DOHH2 (cell line): ENCODE measurements around the gene ERC2.

ENCODE experiments used
- H3F3A ChIP-seq: fragments of 200-600 bp; sonication (generic), shearing (Covaris generic); 2 replicates; pipeline ENCODE4 v1.6.0; 2016; ENCODE audit warnings: antibody characterized with exemption, mild to moderate bottlenecking; ENCODE audit not compliant: control insufficient read depth, insufficient read depth
- H3K27ac ChIP-seq: fragments of 200-600 bp; sonication (generic); 2 replicates; pipeline ENCODE4 v1.5.1; 2014; ENCODE audit warnings: low read depth, mild to moderate bottlenecking, low read length, moderate library complexity
- H3K27me3 ChIP-seq: fragments of 200-600 bp; sonication (generic); 2 replicates; pipeline ENCODE4 v1.6.1; 2014; ENCODE audit warnings: mild to moderate bottlenecking, low read length, mixed read lengths; ENCODE audit not compliant: control insufficient read depth
- H3K36me3 ChIP-seq: fragments of 200-600 bp; sonication (generic); 2 replicates; pipeline ENCODE4 v1.6.1; 2014; ENCODE audit warnings: mild to moderate bottlenecking, low read length, moderate library complexity, mixed read lengths; ENCODE audit not compliant: control insufficient read depth
- H3K4me1 ChIP-seq: fragments of 200-600 bp; sonication (generic); 2 replicates; pipeline ENCODE4 v1.6.1; 2014; ENCODE audit warnings: mild to moderate bottlenecking, low read length, mixed read lengths; ENCODE audit not compliant: control insufficient read depth
- H3K4me2 ChIP-seq: fragments of 200-600 bp; sonication (generic); 2 replicates; pipeline ENCODE4 v1.6.0; 2014; ENCODE audit warnings: mild to moderate bottlenecking, low read length, moderate library complexity
- H3K4me3 ChIP-seq: fragments of 200-600 bp; sonication (generic); 2 replicates; pipeline ENCODE4 v1.5.1; 2014; ENCODE audit warnings: mild to moderate bottlenecking, low read length, mixed read lengths
- H3K79me2 ChIP-seq: fragments of 200-600 bp; sonication (generic); 2 replicates; pipeline ENCODE4 v1.6.1; 2014; ENCODE audit warnings: mild to moderate bottlenecking, low read length, mixed read lengths; ENCODE audit not compliant: control insufficient read depth
- H3K9me2 ChIP-seq: fragments of 200-600 bp; sonication (generic); replicated peaks from 2 replicates; pipeline ENCODE4 v1.6.1; 2014; ENCODE audit warnings: mild to moderate bottlenecking, low read length, mixed read lengths; ENCODE audit not compliant: control insufficient read depth
- H3K9me3 ChIP-seq: fragments of 200-600 bp; sonication (generic); 2 replicates; pipeline ENCODE4 v1.6.1; 2014; ENCODE audit warnings: antibody characterized with exemption, low read length, mixed read lengths; ENCODE audit not compliant: control insufficient read depth, insufficient read depth
- H4K20me1 ChIP-seq: fragments of 200-600 bp; sonication (generic); 2 replicates; pipeline ENCODE4 v1.6.0; 2014; ENCODE audit warnings: low read depth, mild to moderate bottlenecking, antibody characterized with exemption, low read length, moderate library complexity; ENCODE audit not compliant: control insufficient read depth, insufficient read depth
- EZH2phosphoT487 ChIP-seq: fragments of 200-600 bp; sonication (generic); IDR thresholded peaks from 2 replicates; pipeline ENCODE4 v1.6.1; 2017; ENCODE audit warnings: borderline replicate concordance, mild to moderate bottlenecking, antibody characterized with exemption, low read length, moderate library complexity, mixed read lengths
- TF ChIP-seq, protein P1 (sequence below): fragments of 200-600 bp; sonication (generic); IDR thresholded peaks from one replicate; pipeline ENCODE4 v1.5.1; 2014; ENCODE audit warnings: antibody characterized with exemption, mild to moderate bottlenecking, low read depth, low read length; ENCODE audit not compliant: poor library complexity, severe bottlenecking

ERC2 gene

DNA sequence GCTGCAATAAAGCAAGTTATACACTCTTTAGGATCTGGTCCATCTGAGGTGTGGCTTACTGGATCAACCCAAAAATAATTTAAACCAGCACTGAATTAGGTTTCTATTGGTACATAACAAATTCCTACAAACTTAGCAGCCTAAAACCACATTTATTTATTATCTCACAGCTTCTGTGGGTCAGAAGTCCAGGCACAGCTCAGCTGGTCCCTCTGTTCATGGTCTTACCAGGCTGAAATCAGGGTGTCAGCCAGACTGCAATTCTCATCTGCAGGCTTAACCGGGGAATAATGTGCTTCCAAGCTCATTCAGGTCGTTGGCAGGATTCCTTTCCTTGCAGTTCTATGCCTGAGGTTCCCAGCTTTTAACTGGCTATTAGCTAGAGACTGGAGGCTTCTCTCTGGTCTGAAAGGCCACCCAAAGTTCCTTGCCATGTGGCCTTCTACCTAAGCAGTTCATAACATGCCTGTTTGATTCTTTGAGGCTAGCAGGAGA is 503.7 kb downstream of the ERC2 start:
- Histone ChIP-seq H3K36me3 (no peaks in the 10 kb centered on the region), H3K27ac (no peak overlapping the region), H3K9me2 (no peaks in the 10 kb centered on the region), H3K27me3 (no peaks in the 10 kb centered on the region), H3F3A (no peaks in the 10 kb centered on the region), H3K4me2 (no peak overlapping the region), H3K4me3 (no peak overlapping the region), H3K79me2 (no peaks in the 10 kb centered on the region), H4K20me1 (no peaks in the 10 kb centered on the region), H3K9me3 (no peaks in the 10 kb centered on the region), H3K4me1 (no peaks in the 10 kb centered on the region)
- no peak for TF ChIP-seq EZH2phosphoT487
- TF ChIP-seq, protein P1, sequence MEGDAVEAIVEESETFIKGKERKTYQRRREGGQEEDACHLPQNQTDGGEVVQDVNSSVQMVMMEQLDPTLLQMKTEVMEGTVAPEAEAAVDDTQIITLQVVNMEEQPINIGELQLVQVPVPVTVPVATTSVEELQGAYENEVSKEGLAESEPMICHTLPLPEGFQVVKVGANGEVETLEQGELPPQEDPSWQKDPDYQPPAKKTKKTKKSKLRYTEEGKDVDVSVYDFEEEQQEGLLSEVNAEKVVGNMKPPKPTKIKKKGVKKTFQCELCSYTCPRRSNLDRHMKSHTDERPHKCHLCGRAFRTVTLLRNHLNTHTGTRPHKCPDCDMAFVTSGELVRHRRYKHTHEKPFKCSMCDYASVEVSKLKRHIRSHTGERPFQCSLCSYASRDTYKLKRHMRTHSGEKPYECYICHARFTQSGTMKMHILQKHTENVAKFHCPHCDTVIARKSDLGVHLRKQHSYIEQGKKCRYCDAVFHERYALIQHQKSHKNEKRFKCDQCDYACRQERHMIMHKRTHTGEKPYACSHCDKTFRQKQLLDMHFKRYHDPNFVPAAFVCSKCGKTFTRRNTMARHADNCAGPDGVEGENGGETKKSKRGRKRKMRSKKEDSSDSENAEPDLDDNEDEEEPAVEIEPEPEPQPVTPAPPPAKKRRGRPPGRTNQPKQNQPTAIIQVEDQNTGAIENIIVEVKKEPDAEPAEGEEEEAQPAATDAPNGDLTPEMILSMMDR, result no peak

DNA sequence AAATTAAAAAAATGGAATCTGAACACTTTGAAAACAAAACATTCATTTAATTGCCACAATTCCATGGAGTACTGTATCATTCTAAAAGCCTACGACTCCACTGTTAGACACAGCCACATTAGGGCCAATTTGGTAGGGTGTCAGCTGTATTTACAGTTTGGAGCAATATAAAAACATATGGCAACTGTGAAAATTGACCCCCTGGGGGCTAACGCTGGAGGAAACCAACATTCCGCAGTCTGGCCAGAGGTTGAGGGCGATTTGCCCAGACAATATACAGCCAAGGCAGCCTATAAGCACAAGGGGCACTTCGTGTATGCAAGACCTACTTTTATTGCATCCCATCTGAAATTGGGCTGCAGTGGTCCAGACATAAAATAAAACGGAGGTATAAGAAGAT is 504.7 kb downstream of the ERC2 start:
- H3K4me1 ChIP-seq, result no peaks in the 10 kb centered on the region
- H3K36me3 ChIP-seq, result no peaks in the 10 kb centered on the region
- H3K9me2 ChIP-seq, result no peaks in the 10 kb centered on the region
- H4K20me1 ChIP-seq, result no peaks in the 10 kb centered on the region
- H3K4me3 ChIP-seq, result no peak overlapping the region
- H3K27ac ChIP-seq, result no peak overlapping the region
- H3F3A ChIP-seq, result no peaks in the 10 kb centered on the region
- no peaks in the 10 kb centered on the region for H3K27me3 ChIP-seq
- H3K4me2 ChIP-seq, result no peak overlapping the region
- no peaks in the 10 kb centered on the region for H3K79me2 ChIP-seq
- no peak for TF ChIP-seq EZH2phosphoT487
- TF ChIP-seq, protein P1, result no peak
- no peaks in the 10 kb centered on the region for H3K9me3 ChIP-seq

DNA sequence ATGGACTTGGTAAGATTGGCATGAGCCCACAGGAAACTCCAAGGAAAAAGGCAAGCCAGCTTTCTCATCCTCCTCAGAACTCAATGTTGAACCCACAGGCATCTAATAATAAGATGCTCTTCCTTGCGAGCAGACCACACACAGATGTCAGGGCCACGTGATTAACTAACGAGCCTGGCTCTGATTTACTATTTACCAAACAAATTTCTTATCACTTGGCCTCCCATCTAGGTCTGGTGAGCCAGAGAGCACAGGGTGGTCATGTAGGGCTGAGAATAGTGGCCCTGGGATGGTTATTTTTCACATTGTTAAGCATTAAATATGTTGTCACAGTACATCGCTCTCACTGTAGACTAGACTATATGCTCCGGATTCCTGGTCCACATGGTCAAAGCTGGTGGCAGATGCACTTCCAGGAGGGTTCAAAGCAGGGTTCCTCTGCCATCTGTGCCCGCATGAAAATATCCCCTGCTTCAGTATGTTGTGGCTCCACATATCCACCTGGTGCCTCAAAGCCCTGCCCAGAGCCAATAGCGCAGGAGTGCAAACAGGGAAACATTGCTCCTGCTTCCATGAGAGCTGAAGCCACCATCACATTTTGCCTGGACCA is 508.7 kb downstream of the ERC2 start:
- no peak overlapping the region for H3K27ac ChIP-seq
- H3K27me3 ChIP-seq, result no peaks in the 10 kb centered on the region
- H4K20me1 ChIP-seq, result no peaks in the 10 kb centered on the region
- H3K79me2 ChIP-seq, result no peaks in the 10 kb centered on the region
- no peaks in the 10 kb centered on the region for H3K9me2 ChIP-seq
- H3K4me3 ChIP-seq, result no peak overlapping the region
- TF ChIP-seq, protein P1, result no peak
- TF ChIP-seq EZH2phosphoT487, result no peak
- H3F3A ChIP-seq, result no peaks in the 10 kb centered on the region
- no peaks in the 10 kb centered on the region for H3K4me1 ChIP-seq
- H3K36me3 ChIP-seq, result no peaks in the 10 kb centered on the region
- no peak overlapping the region for H3K4me2 ChIP-seq
- H3K9me3 ChIP-seq, result no peaks in the 10 kb centered on the region
